ENCODE data around the gene POLR2E. TPM values are rescaled to one million over a fixed set of nuclear protein-coding genes. Genes with fewer than 3 reads are reported as not detected.

The POLR2E gene
- total RNA-seq, 2 donors from 2014 or later = 225 to 254 TPM

DNA sequence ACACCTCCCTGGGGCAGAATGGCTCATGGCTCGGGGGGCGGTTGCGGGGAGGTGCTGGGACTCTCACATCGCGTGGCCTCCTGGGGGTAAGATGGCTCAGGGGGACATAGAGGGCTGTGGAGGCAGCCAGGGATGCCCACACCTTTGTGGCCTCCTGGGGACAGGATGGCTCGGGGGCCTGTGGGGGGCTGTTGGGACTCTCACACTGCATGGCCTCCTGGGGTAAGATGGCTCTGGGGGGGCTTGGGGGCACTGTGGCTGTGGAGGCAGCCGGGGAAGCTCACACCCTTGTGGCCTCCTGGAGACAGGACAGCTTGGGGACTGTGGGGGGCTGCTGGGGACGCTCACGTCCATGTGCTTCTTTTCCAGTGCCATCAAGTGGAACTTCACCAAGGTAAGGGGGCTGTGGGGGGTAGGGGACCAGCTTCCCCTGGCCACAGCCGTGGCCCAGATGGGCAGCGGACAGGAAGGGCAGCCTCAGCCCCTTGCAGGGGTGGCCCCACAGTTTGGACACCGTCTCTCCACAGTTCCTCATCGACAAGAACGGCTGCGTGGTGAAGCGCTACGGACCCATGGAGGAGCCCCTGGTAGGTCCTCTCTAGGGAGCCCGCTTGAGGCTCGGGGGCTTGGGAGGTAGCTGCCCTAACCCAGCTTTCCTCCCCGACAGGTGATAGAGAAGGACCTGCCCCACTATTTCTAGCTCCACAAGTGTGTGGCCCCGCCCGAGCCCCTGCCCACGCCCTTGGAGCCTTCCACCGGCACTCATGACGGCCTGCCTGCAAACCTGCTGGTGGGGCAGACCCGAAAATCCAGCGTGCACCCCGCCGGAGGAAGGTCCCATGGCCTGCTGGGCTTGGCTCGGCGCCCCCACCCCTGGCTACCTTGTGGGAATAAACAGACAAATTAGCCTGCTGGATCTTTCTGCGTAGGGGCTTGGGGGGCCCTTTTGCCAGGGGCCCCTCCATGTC lies 11.0 kb upstream of the POLR2E start:
- peaks cover 7% of the 10 kb centered on the region for H3K4me1 Mint-ChIP-seq
- 94 to 100% methylated on average over 24 to 32 of the region's 32 CpGs for WGBS, 2 experiments (ENCODE audit: insufficient coverage in 1 of 2, insufficient read length in 1 of 2)
- H3K9me3 Mint-ChIP-seq = no peaks in the 10 kb centered on the region
- H3K36me3 Mint-ChIP-seq (ENCODE audit: low read depth) = peaks cover 7% of the 10 kb centered on the region
- Histone ChIP-seq H3K27me3 (ENCODE audit: control insufficient read depth, insufficient read depth, low read length, poor library complexity, severe bottlenecking) (no peaks in the 10 kb centered on the region), H3K4me3 (ENCODE audit: low read length) (no peak overlapping the region), H3K9me3 (ENCODE audit: control insufficient read depth, low read length) (no peaks in the 10 kb centered on the region), H3K36me3 (ENCODE audit: control insufficient read depth, insufficient read depth, low read length) (peaks cover 21% of the 10 kb centered on the region), H3K9ac (ENCODE audit: extremely low read depth, low read length, poor library complexity, severe bottlenecking) (no peak overlapping the region), H3K27ac (ENCODE audit: low read depth, low read length) (no peak overlapping the region), H3K4me1 (ENCODE audit: control insufficient read depth, insufficient read depth, low read length) (peaks cover 5% of the 10 kb centered on the region)
- H3K4me3 Mint-ChIP-seq = peak overlapping the region; percentile 71
- no peak for DNase-seq
- no peaks in the 10 kb centered on the region for H3K27me3 Mint-ChIP-seq (ENCODE audit: insufficient read depth)
- no peak for TF ChIP-seq CTCF (conservative IDR thresholded peaks at IDR 0.05)
- H3K27ac Mint-ChIP-seq = no peak overlapping the region

DNA sequence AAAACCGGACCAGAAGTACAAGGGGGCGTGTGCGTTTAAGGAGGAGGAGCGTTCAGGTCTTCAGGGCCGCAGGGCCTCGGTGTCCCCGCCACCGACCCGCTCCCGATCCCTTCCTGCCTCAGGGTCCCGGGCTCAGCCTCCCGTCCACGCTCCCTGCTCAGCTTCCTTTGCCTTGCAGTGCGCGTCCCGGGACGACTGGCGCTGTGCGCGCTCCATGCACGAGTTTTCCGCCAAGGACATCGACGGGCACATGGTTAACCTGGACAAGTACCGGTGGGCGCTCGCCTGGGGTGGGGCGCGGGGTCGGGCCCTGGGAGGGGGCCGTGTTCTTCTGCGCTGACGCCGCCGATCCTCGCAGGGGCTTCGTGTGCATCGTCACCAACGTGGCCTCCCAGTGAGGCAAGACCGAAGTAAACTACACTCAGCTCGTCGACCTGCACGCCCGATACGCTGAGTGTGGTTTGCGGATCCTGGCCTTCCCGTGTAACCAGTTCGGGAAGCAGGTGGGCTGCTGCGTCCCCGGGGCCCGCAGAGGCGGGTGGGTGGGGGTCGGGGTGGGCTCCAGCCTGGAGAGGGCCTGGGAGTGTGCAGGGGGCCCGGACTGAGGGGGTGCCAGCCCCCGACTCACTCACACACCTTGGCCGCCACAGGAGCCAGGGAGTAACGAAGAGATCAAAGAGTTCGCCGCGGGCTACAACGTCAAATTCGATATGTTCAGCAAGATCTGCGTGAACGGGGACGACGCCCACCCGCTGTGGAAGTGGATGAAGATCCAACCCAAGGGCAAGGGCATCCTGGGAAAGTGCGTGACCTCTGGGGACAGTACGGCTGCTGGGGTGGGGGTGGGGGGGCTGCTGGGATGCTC lies 10.1 kb upstream of the POLR2E start:
- H3K27me3 Mint-ChIP-seq (ENCODE audit: insufficient read depth) = no peaks in the 10 kb centered on the region
- Histone ChIP-seq H3K36me3 (ENCODE audit: control insufficient read depth, insufficient read depth, low read length) (peaks cover 21% of the 10 kb centered on the region), H3K27ac (ENCODE audit: low read depth, low read length) (peak overlapping the region; percentile 94), H3K9me3 (ENCODE audit: control insufficient read depth, low read length) (no peaks in the 10 kb centered on the region), H3K27me3 (ENCODE audit: control insufficient read depth, insufficient read depth, low read length, poor library complexity, severe bottlenecking) (no peaks in the 10 kb centered on the region), H3K4me3 (ENCODE audit: low read length) (peak overlapping the region; percentile 83), H3K4me1 (ENCODE audit: control insufficient read depth, insufficient read depth, low read length) (peaks cover 5% of the 10 kb centered on the region), H3K9ac (ENCODE audit: extremely low read depth, low read length, poor library complexity, severe bottlenecking) (peak overlapping the region; percentile 84)
- peak; percentile 83 for DNase-seq
- peak overlapping the region; percentile 71 for H3K4me3 Mint-ChIP-seq
- WGBS, 2 experiments (ENCODE audit: insufficient coverage in 1 of 2, insufficient read length in 1 of 2) = 41 to 43% methylated on average over 57 to 68 of the region's 69 CpGs
- no peak for TF ChIP-seq CTCF (conservative IDR thresholded peaks at IDR 0.05)
- peaks cover 7% of the 10 kb centered on the region for H3K36me3 Mint-ChIP-seq (ENCODE audit: low read depth)
- no peaks in the 10 kb centered on the region for H3K9me3 Mint-ChIP-seq
- peaks cover 7% of the 10 kb centered on the region for H3K4me1 Mint-ChIP-seq
- peak overlapping the region; percentile 78 for H3K27ac Mint-ChIP-seq

GRCh38 chr19:1104311-1105007 lies 9.3 kb upstream of the POLR2E start:
- peak overlapping the region; percentile 71 for H3K4me3 Mint-ChIP-seq
- H3K9me3 Mint-ChIP-seq = no peaks in the 10 kb centered on the region
- peak overlapping the region; percentile 94 for H3K27ac ChIP-seq (ENCODE audit: low read depth, low read length)
- no peak for TF ChIP-seq CTCF (conservative IDR thresholded peaks at IDR 0.05)
- peak overlapping the region; percentile 78 for H3K27ac Mint-ChIP-seq
- peak; percentile 92 for DNase-seq
- H3K4me1 Mint-ChIP-seq = peaks cover 7% of the 10 kb centered on the region
- no peaks in the 10 kb centered on the region for H3K27me3 Mint-ChIP-seq (ENCODE audit: insufficient read depth)
- peaks cover 7% of the 10 kb centered on the region for H3K36me3 Mint-ChIP-seq (ENCODE audit: low read depth)
- peaks cover 21% of the 10 kb centered on the region for H3K36me3 ChIP-seq (ENCODE audit: control insufficient read depth, insufficient read depth, low read length)
- peak overlapping the region; percentile 84 for H3K9ac ChIP-seq (ENCODE audit: extremely low read depth, low read length, poor library complexity, severe bottlenecking)
- H3K4me3 ChIP-seq (ENCODE audit: low read length) = peak overlapping the region; percentile 83
- H3K9me3 ChIP-seq (ENCODE audit: control insufficient read depth, low read length) = no peaks in the 10 kb centered on the region
- H3K4me1 ChIP-seq (ENCODE audit: control insufficient read depth, insufficient read depth, low read length) = peaks cover 5% of the 10 kb centered on the region
- H3K27me3 ChIP-seq (ENCODE audit: control insufficient read depth, insufficient read depth, low read length, poor library complexity, severe bottlenecking) = no peaks in the 10 kb centered on the region
- WGBS, 2 experiments (ENCODE audit: insufficient coverage in 1 of 2, insufficient read length in 1 of 2) = 0% methylated on average over 5 to 93 of the region's 93 CpGs

Measured in endodermal cell (in vitro differentiated cells).